Testis (tissue), 3 donors: ENCODE results near the gene DIAPH1. TPM values are rescaled to one million over a fixed set of nuclear protein-coding genes. Genes with fewer than 3 reads are reported as not detected.

Experiments used
- DNase-seq: peaks from one replicate; pipeline ENCODE4 v3.0.0-alpha.2; 2019
- H3K27ac ChIP-seq, 2 donors: fragments of 200-600 bp; sonication (generic); one replicate each; pipeline ENCODE4 v1.5.1; 2019
- H3K27me3 ChIP-seq: fragments of 200-600 bp; sonication (generic); one replicate; pipeline ENCODE4 v1.5.1; 2019
- H3K36me3 ChIP-seq: fragments of 200-600 bp; sonication (generic); one replicate; pipeline ENCODE4 v1.5.1; 2017; ENCODE audit warnings: low read depth; ENCODE audit errors: missing control alignments
- H3K4me1 ChIP-seq: fragments of 200-600 bp; sonication (generic); one replicate; pipeline ENCODE4 v1.5.1; 2019
- H3K4me3 ChIP-seq, 2 donors: fragments of 200-600 bp; sonication (generic); one replicate each; pipeline ENCODE4 v1.5.1; 2017 to 2019
- H3K9me3 ChIP-seq: fragments of 200-600 bp; sonication (generic); one replicate; pipeline ENCODE4 v1.5.1; 2017
- POLR2A ChIP-seq: fragments of 450-650 bp; IDR thresholded peaks from one replicate; pipeline ENCODE4 v1.6.1; 2017; ENCODE audit warnings: antibody characterized with exemption, mild to moderate bottlenecking, moderate library complexity
- WGBS, 2 donors: methylation state at CpG; one replicate each; pipeline ENCODE4 v1.1.5; 2018; 5-methylcytosine and 5-hydroxymethylcytosine counted together
- intact Hi-C: fragments of 100-400 bp; cut with DNase I; formaldehyde crosslinking; loops from one replicate; pipeline ENCODE4 v1.15.1; 2023; ENCODE audit warnings: low total_unique reads
- polyA plus RNA-seq: library from polyadenylated mRNA; stranded (reverse); fragments of 350-450 nt; fragmentation: Illumina TruSeq; extraction: RNeasy Lipid Tissue Mini Kit (QIAGEN cat#74804); gene quantifications from one replicate; pipeline ENCODE4 v1.2.3, GENCODE V29; 2014; ENCODE audit warnings: low read depth, low replicate concordance; ENCODE audit not compliant: insufficient read depth
- total RNA-seq, 2 donors: library from RNA; depleted of rRNA; stranded (reverse); fragments of >200 nt; gene quantifications; one replicate each; pipeline ENCODE4 v1.2.3, GENCODE V29; 2016
- TF ChIP-seq, protein P1 (sequence below), 3 experiments: fragments of 450-650 bp in 2 of 3; fragments of 200-600 bp in 1 of 3; sonication (generic) in 1 of 3; IDR thresholded peaks; one replicate each; pipeline ENCODE4 v1.5.1; 2016 to 2019; ENCODE audit warnings: antibody characterized with exemption in 3 of 3, mild to moderate bottlenecking in 2 of 3, moderate library complexity in 1 of 3

Gene DIAPH1
- total and polyA plus RNA-seq, 3 donors from 2014 or later, result 53.7 to 77.5 (median 58.2) TPM

DNA sequence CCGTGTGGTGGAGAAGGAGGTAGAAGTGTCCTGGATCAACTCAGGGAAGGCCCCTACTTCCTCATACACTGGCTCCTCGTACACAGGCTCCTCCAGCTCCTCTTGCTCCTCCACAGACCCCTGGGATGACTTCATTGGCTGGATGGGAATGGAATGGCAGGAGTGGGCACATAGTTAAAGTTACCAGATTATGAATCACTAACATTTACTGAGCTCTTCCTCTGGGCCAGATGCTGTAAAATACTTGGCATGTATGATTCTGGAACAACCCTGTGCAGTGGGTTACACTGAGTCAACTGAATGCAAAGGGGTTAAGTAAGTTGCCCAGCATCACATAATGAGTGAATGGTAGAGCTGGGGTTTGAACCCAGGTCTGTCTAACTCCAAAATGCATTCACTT, 35.5 kb upstream of the DIAPH1 start:
- DNase-seq, result no peak
- intact Hi-C loops, result no loop called here
- Histone ChIP-seq H3K9me3 (no peaks in the 10 kb centered on the region), H3K27me3 (no peaks in the 10 kb centered on the region), H3K4me3 (no peak overlapping the region), H3K27ac (no peak overlapping the region), H3K36me3 (no peaks in the 10 kb centered on the region), H3K4me1 (peaks cover 5% of the 10 kb centered on the region)
- no peak for TF ChIP-seq POLR2A
- TF ChIP-seq, protein P1, sequence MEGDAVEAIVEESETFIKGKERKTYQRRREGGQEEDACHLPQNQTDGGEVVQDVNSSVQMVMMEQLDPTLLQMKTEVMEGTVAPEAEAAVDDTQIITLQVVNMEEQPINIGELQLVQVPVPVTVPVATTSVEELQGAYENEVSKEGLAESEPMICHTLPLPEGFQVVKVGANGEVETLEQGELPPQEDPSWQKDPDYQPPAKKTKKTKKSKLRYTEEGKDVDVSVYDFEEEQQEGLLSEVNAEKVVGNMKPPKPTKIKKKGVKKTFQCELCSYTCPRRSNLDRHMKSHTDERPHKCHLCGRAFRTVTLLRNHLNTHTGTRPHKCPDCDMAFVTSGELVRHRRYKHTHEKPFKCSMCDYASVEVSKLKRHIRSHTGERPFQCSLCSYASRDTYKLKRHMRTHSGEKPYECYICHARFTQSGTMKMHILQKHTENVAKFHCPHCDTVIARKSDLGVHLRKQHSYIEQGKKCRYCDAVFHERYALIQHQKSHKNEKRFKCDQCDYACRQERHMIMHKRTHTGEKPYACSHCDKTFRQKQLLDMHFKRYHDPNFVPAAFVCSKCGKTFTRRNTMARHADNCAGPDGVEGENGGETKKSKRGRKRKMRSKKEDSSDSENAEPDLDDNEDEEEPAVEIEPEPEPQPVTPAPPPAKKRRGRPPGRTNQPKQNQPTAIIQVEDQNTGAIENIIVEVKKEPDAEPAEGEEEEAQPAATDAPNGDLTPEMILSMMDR (IDR thresholded peaks at IDR 0.05), result no peak
- 88 to 94% methylated on average over 2 of the region's 2 CpGs for WGBS, 2 donors

DNA sequence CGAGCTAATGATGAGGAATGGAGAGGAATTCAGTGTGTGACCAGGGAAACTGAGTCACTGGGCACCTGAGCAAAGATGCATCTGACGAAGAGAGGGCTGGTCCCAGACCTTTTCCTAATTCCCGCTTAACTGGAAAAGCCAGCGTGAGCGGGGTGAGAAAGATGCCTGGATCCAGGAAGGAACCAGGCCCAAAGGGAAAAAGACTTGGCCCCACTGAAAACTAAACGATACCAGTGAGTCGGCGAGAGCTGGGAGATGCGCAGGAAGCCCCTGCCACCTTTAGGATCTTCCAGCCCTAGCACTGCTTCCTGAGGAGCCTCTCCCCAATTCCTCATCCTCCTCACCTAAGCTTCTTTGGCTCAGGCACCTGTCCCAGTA, 32.9 kb upstream of the DIAPH1 start:
- WGBS, 2 donors, result 49 to 52% methylated on average over 8 to 9 of the region's 9 CpGs

DNA sequence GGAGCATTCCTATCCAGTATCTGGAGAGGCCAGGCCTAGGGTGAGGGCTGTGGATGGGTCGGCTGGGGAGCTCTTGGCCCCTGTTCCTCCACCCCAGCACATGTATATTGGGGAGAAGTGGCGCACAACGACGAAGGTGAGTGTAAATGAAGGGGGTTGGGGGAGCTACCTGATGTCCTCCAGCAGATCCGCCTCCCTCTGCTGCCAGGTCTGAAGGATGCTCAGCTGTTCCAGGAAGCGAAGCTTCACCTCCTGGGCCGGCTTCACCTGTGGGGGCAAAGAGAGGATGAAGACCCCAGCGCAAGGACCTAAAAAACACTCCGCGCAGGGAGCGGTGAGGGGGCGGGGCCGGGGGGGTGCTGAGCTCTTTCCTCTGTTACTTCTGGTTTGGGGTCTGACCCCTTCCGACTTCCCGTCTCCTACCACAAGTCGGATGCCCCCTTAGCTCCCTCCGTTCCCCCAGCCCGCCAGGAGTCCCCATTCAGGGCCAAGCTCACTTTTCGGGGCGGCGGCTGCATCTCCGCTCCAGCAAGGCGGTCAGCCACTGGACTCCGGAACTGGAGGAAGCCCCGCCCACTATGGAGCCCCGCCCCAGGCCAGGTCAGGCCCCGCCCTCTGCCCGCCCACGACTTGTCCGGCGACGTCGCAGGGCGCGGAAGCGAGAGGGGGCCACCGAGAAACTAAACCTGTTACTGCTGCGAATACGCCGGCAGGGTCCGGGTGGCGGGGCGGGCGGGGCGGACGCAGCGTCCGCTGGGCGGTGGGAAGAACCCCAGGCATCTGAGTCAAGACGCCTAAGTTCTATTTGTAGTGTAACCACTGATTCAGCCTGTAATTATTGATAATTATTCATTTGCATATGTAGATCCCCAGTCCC, 32.3 kb upstream of the DIAPH1 start, which contains the start of gene FCHSD1:
TSS of gene FCHSD1 (minus strand) at position 568 of the 877 bp plus-strand sequence. CDS start at position 518, 50 bp downstream.
- Histone ChIP-seq H3K27me3 (no peaks in the 10 kb centered on the region), H3K4me3 (peak within 1 kb of the TSS; percentile 44 to 59), H3K36me3 (no peaks in the 10 kb centered on the region), H3K27ac (no peak within 1 kb of the TSS), H3K4me1 (peaks cover 5% of the 10 kb centered on the region), H3K9me3 (no peaks in the 10 kb centered on the region)
- 4 to 17% methylated on average over 14 to 50 of the region's 50 CpGs for WGBS, 2 donors
- TF ChIP-seq, protein P1 (IDR thresholded peaks at IDR 0.05), result no peak
- no peak for TF ChIP-seq POLR2A
- DNase-seq, result peak; percentile 90
- intact Hi-C loops, result no loop called here

More for the DNA sequence above, 32.9 kb upstream of the DIAPH1 start:
- Histone ChIP-seq H3K4me3 (peak overlapping the region; percentile 44 to 59), H3K9me3 (no peaks in the 10 kb centered on the region), H3K36me3 (no peaks in the 10 kb centered on the region), H3K27ac (no peak overlapping the region), H3K27me3 (no peaks in the 10 kb centered on the region), H3K4me1 (peaks cover 5% of the 10 kb centered on the region)
- DNase-seq, result no peak
- TF ChIP-seq, protein P1 (IDR thresholded peaks at IDR 0.05), result no peak
- TF ChIP-seq POLR2A, result no peak
- intact Hi-C loops, result no loop called here

DNA sequence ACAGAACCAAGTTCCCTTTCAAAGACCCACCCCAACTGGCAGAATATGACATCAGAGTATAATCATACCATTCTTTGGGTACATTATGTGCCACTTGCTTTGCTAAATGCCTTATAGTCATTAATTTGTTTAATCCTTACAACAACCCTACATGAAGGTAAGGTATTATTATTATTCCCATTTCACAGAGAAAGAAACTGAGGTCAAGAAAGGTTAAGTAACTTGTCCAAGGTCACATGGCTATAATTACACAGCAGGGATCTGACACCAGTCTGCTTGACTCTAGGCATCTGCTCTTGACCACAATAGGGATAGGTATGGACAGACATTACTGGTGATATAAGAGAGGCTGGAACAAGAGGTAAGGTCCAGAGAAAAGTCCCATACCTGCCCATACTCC, 31.2 kb upstream of the DIAPH1 start:
- TF ChIP-seq, protein P1 (IDR thresholded peaks at IDR 0.05), result no peak
- no peak for TF ChIP-seq POLR2A
- intact Hi-C loops, result no loop called here
- H3K4me1 ChIP-seq, result peaks cover 5% of the 10 kb centered on the region
- DNase-seq, result no peak
- H3K36me3 ChIP-seq, result no peaks in the 10 kb centered on the region
- no peak overlapping the region for H3K27ac ChIP-seq
- H3K27me3 ChIP-seq, result no peaks in the 10 kb centered on the region
- H3K4me3 ChIP-seq, result no peak overlapping the region
- H3K9me3 ChIP-seq, result no peaks in the 10 kb centered on the region
